ENCODE results near the gene RASGEF1B. TPM values are rescaled to one million over a fixed set of nuclear protein-coding genes. Genes with fewer than 3 reads are reported as not detected.

The RASGEF1B gene
- polyA plus RNA-seq, 1 experiment = not detected

DNA sequence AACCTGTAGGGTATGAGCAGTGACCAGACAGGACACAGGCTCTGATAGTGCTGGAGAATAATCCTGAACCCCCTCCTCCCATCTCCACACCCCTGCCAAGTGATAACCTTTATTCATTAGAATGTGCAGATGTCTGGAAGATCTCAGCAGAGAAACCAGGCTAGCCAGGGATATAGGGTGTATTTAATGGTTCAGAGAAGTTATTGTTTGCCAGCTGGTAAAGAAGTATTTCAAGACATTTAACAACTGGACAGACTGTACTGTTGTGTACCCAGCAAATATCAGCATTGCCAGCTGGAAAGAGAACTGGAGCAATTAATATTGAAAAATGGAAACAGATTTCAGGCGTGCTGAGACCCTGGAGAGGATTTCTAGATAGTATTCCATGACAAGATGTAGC lies 94.5 kb downstream of the RASGEF1B start:
- no peak for DNase-seq (ENCODE audit: low read depth)
- CTCF ChIA-PET = no interaction called here
- H3K4me3 ChIP-seq (ENCODE audit: low read depth, low read length) = no peak overlapping the region
- POLR2A ChIA-PET = no interaction called here
- H3K36me3 ChIP-seq (ENCODE audit: control insufficient read depth, insufficient read depth, low read length) = no peaks in the 10 kb centered on the region
- TF ChIP-seq, protein P1, sequence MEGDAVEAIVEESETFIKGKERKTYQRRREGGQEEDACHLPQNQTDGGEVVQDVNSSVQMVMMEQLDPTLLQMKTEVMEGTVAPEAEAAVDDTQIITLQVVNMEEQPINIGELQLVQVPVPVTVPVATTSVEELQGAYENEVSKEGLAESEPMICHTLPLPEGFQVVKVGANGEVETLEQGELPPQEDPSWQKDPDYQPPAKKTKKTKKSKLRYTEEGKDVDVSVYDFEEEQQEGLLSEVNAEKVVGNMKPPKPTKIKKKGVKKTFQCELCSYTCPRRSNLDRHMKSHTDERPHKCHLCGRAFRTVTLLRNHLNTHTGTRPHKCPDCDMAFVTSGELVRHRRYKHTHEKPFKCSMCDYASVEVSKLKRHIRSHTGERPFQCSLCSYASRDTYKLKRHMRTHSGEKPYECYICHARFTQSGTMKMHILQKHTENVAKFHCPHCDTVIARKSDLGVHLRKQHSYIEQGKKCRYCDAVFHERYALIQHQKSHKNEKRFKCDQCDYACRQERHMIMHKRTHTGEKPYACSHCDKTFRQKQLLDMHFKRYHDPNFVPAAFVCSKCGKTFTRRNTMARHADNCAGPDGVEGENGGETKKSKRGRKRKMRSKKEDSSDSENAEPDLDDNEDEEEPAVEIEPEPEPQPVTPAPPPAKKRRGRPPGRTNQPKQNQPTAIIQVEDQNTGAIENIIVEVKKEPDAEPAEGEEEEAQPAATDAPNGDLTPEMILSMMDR (IDR thresholded peaks at IDR 0.05; ENCODE audit: insufficient read depth, low read depth, low read length) = no peak
- H3K27me3 ChIP-seq (ENCODE audit: control insufficient read depth, insufficient read depth, low read length) = no peaks in the 10 kb centered on the region

DNA sequence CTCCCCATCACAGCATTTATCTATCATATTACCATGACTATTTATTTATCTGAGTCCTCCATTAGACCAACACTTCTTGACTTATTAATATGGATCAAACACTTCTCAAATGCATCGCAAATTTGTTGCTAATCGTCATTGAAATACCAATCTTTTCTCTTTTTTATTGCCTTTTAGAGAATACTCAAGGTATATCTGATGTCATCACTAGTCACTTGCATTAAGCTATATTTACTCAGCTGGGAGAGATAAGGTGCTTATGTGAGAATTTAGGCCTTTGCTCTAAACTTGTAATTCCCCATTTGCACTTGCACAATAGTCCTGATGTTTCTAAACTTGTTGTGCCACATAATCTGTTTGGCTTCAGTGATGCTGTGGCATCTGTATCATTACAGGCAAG lies 95.0 kb downstream of the RASGEF1B start:
- Histone ChIP-seq H3K36me3 (ENCODE audit: control insufficient read depth, insufficient read depth, low read length) (no peaks in the 10 kb centered on the region), H3K4me3 (ENCODE audit: low read depth, low read length) (no peak overlapping the region), H3K27me3 (ENCODE audit: control insufficient read depth, insufficient read depth, low read length) (no peaks in the 10 kb centered on the region)
- ChIA-PET POLR2A (no interaction called here), CTCF (interaction anchor here (2.9 kb wide), 1 partner anchor 307 kb away, joined by 12 read pairs; no protein-coding TSS in a partner anchor)
- TF ChIP-seq, protein P1 (IDR thresholded peaks at IDR 0.05; ENCODE audit: insufficient read depth, low read depth, low read length) = no peak
- DNase-seq (ENCODE audit: low read depth) = no peak

Data from BJ (cell line).